Measurements from ENCODE around the gene CMTM6.
"Not testable (repeated sequence)": the region's sequence is repeated elsewhere in the genome, so short reads cannot be mapped to it uniquely, and the experiment has no call there.

The CMTM6 gene

DNA sequence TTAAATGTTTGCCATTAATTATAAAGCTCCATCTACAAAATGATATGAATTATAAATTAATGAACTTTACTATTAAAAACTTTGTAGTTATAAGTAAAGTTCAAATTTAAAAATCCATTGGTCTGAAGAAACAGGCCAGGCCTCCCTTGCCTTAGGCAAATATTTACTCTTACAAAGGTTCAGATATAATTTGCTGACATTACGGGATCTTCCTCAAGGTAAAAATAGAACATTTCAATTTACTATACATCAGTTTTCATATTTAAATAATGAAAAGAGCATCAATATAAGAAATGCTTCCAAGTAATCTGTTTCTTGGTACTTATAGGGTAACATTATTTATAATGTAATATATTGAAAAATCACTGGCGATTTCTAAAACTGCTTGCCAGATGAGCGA is 3.7 kb downstream of the CMTM6 start:
- no peak for DNase-seq

DNA sequence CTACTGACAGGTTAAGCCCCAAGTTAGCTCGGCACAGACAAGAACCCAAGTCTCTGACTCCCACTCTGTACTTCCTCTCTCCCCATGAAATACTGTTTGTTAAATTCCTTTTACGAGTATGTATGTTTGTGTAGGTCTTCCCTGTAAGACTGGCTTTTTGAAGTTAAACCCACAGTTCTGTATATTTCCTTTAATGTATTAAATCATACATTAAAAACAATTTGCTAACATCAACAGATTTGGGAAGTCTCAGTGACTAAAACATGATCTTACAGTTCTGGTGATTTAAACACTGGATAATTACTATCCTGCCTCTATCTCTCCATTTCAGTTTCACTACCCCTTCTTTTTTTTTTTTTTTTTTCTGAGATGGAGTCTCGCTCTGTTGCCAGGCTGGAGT is 4.4 kb downstream of the CMTM6 start:
- no peak for DNase-seq

DNA sequence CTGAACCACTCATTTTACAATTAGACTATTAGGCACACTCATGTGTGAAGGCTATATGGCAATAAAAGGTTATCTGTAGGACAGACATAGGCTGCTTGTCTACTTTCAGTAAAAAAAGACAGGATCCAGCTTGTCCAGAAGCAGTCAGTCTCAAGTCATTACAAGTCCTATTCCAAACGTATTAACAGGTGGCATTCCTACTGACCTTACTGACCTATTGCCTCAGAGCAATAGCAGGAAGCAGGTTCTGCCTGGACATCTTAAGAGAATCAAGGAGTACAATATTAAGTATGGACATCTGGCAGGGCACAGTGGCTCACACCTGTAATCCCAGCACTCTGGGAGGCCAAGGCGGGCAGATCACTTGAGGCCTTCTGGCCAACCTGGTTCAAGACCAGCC is 7.0 kb downstream of the CMTM6 start:
- no peak for DNase-seq

DNA sequence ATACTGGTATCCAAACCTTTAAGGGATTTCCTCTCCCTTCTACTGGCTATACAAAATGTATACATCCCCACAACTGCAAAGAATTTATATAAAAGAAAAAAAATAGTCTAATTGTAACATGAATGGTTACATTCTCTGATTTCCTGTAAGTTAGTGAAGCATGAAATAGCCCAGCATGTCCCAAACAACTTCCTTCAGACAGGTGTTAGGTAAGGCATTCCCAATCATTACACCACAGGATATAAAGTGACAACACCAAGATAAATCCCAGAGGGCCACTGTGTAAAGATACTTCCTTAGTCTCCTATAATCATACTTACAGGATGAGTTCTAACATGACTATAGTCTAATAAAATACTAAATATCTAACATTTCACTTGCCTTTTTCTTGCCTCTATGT is 7.6 kb downstream of the CMTM6 start:
- DNase-seq, result no peak

DNA sequence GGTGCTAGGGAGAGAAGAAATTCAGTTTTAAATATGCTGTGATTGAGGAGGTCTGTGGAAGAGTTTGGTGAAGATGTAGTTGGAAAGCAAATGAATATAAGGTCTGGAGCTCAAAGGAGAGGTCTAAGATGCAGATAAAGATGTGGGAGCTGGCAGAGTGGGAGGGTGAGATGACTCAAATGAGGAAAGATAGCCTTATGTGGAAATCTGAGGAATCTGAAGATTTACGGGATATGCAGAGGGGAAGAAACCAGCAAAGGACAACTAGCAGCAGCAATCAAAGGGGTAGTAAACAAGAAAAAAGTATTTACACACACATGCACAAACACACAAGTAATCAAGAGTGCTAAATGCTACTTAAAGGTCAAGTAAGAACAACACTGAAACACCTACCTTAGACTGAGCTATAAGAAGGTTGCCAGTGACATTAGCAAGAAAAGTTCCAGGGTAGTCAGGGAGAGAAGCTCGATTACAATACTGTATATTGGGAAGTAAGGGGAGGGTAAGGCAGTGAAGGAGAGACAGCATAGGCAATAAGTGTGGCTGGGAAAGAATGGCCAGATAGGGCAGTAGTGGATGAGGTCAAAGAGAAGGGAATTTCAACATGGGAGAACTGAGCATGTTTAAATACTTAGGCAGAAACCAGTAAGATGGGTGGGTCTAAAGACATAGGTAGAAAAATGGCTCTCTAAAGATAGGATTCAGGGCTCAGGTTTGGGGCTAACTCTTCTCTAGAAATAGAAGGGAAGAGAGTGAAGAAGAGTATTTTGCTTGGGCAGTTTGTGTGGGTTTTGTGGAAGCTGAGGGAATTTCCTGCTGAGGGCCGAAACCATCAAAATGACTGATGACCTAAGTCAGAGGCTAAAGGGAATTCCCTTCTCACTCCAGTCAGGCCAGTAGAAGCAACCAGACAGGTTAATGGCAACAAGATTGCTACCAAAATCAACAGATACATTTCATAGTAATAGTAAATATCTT is 8.9 kb downstream of the CMTM6 start:
- DNase-seq, result no peak

DNA sequence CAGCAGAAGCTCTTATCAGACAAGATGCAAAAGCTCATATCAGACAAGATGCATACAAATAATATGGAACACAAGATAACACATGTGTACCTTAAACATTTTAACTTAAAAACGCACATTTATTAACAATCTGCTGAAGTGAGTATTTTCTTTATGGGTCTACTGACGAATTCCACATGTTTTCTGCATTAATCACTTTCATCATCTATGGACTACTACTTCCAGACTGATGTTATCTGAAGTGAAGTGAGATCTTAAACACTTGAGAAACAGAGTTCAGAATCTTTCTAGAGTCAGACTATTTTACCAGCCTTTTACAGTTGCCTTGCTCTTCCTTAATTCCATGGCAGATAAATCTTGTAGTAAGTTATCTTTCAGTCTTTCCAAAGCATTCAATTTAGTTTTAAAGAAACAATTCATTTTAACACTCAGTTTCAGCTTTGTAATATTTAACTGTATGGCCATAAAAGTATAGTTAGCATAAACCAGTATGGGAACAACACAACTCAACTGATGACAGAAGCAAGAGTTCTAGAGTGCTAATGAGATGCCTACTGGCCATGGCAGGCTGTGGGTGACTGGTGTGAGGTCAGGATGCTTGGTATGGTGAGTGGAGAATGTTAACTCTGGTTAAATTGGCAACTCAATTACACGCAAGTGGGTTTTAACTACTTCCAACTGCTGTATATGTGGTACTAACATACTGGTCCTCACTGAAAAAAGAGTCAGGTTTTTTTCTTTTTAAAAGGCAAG is 9.8 kb downstream of the CMTM6 start:
- DNase-seq, result no peak

DNA sequence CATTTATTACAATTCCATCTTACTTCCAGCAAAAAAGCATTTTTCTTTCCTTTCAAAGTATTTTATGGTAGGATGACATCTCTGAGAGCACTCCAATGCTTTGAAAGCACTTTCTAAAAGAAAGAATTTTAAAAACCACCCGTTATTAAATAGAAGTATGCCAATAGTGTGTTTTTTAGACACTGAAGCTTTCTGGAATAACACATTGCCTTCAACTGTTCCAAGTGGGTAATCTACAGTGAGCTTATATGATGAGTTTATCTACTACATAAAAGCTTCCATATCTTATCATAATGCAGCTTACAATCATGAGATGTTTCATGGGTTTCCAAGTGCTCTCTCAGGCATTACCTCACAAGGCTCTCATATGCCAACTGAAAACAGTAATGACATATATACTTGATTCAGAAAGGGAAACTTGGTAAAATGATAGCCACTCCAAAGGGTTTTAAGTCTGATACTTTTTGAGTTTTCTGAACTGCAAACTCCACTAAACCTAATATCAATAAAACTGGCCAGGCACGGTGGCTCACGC is 14.1 kb downstream of the CMTM6 start:
- no peak for DNase-seq

DNA sequence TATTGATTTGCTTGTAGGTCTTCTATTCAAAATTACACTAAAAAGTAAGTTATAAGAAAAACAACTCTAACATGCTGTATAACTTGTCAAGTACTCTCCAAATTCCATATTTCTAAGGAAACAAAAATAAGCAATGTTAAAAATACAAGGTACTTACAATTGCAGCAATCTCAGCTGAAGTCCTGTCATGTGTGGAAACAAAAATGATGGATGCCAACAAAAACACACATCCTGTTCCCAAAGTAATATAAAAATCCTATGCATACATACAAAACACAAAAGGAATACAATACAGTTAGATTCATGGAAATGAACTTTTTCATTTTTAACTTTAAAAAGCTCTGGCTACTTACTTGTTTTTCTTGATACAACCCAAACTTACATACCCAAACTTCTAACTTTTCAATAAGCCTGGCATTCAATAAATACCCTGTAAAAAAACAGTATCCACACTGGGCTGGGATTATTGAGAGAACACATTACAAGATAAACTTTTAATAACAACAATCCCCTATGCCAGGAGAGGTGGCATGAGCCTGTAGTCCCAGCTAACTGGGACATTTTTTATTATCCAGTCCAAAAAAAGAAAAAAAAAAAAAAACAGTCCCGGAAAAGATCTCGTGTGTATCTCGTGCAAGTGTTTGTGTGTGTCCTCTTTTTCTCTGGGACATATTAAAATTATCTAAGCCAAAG is 14.7 kb downstream of the CMTM6 start:
- DNase-seq, result no peak

DNA sequence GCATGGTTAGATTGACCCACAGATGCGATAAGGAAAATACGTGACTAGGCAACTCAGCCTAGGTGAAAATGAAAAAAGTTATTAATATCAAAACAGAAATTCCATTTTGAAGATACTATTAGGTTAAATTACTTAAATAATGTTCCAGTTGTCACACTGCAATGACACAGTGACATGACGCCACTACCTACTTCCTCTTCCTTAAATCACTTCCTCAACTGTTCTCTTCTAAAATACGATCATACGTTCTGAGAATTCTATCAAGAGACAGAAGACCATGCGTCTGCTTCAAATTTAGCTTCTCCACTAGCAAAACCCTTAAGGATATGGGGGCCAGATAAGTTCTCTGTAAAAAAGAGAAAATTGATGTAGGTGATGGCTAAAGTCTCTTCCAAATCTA is 18.2 kb downstream of the CMTM6 start:
- DNase-seq, result no peak

DNA sequence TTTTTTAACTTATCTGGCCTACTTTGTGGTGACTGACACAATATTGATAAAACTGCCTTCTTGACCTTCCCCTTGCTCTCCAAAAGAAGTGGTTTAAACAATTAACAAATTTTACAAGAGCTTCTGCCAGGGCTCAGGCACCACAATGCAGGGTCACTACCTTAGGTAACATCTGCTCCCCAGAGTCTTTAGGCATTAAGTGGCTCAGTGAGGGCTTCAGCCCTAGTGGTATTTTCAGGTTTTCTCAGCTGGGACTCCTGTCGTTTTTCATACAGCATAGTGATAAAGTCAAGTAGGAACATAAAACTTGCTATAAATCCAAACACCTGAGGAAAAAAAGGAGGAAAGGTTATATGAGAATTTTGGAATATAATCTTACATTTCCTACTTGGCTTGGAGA is 18.9 kb downstream of the CMTM6 start:
- DNase-seq, result no peak

DNA sequence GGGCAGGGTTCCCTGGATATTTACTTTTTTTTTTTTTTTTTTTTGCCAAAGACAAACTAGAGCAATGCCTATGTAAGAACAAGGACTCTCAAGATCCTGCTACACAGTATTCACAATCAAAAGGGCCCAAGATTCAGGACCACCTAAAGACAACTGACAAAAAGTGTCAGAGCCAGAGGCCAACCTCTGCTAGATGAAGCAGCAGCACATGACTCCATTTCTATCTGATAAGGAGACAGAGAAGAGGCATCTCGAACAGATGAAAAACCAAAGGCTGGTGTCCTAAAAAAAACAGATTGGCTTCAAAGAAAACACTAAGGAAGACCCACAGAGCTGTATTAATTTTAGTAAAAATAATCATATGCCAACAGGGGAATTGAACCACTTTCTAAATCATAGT is 20.0 kb downstream of the CMTM6 start:
- no peak for DNase-seq

DNA sequence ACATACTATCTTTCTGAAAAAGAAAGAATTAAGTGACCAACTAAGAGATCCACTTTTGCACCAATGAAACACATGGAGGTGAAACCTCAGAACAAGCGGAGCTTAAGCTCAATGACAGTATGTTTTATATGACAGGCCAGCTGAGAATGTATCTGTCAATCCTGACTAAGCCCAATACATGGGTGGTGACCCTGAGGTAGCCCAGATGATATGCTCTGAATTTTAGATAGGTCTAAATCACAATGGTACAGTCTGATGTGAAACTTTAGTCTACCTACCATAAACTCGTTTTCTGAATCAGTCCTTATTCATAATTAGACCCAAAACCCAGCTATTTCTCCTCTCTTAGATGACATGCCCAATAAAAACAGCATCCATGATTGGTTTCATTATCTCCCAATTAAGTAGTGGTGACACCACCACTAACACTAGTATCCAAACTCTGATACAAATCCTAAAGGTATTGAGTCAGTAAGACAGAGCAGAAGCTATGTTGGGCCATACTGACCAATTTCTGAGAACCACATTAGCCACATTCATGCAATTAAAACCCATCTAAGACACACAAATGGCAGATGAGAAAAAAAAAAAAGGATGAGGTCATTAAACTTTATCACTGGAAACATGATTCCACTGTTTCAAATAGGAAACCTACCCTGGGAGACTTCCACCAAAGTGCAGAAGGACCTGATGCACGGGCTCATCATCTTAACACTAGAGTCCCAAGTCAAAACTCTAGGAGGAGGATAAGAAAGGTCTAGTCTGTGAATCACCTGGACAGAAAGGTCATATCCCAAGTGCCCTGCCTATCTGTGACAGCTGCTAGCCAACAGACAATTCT is 20.6 kb downstream of the CMTM6 start:
- DNase-seq, result no peak

DNA sequence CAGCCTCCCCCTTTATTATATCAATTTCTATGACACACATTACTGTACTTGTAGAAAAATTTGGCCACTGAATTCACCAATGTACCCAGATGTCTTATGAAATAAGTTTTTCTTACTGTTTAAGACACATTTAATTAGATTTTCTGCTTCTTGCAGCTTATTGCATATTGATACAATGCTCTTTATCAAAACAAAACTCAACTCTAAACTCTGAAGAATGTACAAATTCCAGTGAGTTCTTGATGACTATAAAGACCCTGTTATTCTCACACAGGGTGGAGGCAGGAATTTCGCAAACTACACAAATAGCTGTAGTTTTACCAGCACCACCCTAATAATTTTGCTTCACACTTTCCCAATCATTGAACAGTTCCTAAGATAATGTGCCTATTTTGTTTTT is 22.0 kb downstream of the CMTM6 start:
- no peak for DNase-seq

DNA sequence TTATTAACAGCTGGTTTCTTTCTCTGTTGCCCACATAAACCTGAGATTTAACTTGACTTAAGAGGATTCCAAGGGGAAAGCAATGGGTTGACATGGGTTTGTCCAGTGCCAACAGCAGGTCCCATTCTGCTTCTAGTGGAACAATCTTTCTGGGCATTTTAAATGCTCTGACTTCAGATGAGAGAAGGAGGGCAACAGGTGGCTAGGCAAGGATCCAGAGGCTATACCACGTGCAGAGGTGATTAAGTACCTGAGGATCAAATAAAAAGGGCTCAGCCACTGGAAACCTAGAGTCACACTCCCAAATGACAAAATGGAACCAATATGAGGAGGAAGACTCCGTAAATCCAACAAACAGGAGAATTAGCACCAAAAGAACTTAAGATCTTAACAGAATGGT is 28.5 kb downstream of the CMTM6 start:
- no peak for DNase-seq

DNA sequence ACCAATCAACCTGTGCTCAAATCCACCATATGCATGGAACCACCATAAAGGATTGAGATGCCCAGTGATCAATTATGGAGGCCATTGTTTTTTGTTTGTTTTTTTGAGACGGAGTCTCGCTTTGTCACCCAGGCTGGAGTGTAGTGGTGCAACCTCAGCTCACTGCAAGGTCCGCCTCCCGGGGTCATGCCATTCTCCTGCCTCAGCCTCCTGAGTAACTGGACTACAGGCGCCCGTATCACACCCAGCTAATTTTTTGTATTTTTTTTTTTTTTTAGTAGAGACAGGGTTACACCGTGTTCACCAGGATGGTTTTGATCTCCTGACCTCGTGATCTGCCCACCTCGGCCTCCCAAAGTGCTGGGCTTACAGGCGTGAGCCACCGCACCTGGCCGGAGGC is 30.5 kb downstream of the CMTM6 start:
- DNase-seq, result not testable (repeated sequence)

DNA sequence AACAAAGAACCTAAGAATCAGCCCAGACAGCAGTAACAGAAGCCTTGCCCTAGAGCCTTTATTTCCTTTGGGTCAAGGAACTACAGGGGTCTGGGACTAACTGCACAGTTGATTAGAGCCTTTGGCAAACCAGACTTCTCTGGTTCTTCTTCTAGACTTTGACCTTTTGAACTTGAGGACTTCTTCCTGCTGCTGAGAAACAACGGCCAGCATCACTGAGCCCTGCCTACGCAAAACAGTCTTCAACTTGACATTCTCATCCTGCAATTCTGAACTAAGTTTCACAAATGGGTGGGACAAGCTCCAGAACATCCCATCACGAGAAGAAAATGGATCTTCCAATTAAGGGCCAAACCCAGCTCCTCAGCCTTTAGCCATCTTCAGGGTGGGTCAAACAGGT is 31.4 kb downstream of the CMTM6 start:
- DNase-seq, result no peak

DNA sequence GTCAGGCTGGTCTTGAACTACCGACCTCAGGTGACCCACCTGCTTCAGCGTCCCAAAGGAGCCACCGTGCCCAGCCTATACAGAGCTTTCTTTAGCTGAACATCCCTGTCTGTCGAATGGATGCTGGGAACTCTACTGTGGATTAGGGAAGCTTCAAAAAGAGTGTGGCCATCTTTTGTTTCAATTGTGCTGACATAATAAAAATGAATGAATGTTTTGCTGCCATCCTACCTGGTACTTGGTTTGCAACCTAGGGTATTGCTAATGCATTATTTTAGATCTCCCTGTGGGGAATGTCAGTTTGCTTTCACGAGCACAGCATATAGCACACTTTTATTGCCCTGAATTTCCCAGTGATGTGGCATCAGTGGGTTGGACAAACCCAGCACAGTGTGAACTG is 32.3 kb downstream of the CMTM6 start:
- DNase-seq, result no peak

DNA sequence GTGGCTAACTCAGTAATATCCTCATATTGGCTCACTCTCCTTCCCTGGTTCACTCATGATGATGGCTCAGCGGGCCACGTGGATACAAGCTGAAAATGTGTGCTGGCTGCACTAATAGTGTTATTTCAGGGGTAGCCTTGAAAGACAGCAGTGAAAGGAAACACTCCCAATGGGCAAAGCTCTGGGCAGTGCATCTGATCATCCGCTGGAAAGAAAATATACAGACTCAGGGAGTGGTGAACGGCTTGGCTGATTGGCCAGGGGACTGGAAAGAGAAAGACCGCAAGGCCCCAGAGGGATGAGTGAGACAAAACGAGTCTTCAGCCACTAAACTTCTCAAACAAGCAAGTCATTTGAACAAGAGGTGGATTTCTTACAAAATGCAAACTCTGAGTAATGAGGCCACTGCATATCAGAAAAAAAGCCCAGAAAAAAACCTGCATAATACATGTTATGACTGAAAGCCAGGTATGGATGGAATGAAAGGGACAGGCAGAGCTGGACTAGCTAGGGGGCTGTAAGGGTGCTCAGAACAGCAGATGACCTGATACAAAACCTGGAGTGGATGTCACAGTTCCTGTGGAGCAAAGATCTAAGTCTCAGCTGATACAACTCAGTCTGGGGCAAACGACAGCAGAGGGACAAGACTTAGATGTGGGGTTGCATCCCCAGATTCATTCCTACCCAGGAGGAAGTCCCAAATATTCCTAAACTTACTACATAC is 33.3 kb downstream of the CMTM6 start:
- no peak for DNase-seq

DNA sequence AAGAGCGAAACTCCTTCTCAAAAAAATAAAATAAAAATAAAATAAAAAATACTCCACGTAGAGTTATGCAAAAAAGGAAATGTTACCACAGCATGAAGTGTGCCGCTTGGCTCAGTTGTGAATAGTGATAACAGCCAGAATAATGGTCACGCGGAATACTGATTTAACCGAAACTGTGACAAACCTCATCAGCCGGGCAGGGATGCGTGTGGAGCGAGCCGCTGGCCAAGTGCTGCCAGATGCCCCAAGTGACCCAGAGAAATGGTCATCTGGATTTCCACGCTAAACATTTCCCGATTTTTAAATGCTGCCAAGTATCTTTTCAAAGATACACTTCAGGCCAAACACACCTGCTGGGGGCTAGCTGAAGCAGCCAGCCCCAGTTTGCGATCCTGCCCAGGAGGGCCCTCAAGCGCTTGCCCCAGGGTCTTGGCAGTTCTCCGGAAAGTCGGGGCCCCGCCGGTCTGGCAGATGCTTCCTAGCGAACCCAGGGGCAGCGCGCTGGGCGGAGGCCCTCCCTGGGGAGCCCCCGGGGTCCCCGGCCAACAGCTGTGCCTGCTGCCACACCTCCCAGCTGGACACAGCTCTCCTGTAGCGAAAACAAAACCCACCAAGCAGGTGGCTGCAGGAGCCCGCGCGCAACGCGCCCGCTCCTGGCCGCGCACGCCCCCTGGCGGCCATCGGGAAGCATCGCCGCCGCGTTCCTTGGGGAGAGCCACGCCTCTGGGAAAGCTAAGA is 35.1 kb downstream of the CMTM6 start:
- DNase-seq, result peak; percentile 33

DNA sequence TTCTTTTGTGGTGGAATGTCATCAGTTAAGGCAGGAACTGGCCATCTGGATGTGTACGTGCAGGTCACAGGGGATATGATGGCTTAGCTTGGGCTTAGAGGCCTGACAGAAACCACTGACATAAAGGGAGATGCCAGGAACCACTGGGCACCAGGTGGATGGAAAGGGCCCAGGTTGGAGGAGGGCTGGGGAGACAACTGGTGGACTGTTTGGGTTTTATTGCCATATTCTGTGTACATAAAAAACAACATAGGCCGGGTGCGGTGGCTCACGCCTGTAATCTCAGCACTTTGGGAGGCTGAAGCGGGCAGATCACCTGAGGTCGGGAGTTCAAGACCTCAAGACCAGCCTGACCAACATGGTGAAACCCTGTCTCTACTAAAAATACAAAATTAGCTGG is 35.8 kb downstream of the CMTM6 start:
- DNase-seq, result not testable (repeated sequence)

DNA sequence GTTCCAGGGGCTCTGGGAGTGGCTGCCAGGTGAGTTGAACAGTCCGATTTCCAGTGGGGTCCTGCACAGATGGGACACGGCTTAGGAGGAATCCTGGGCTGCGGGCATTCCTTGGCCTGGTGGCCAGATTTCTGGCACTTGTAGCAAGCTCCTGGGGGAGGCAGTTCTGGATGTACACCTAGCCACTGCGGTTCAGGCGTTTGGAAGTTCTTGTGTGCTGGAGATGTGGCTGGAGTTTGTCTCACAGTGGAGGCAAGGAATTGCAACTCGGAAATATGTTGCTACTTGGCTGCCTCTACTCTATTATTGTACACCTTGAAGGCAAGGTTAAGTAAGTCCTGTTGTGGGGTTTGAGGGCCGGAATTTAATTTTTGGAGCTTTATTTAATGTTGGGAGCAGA is 37.9 kb downstream of the CMTM6 start:
- not testable (repeated sequence) for DNase-seq

Measured in NCI-H748 treated with DMSO at 0.1 percent for 48 hours (cell line).